DOHH2 (cell line): ENCODE results near the gene TMTC2.

Experiments used
- H3F3A ChIP-seq: fragments of 200-600 bp; sonication (generic), shearing (Covaris generic); 2 replicates; pipeline ENCODE4 v1.6.0; 2016; ENCODE audit warnings: antibody characterized with exemption, mild to moderate bottlenecking; ENCODE audit not compliant: control insufficient read depth, insufficient read depth
- H3K27ac ChIP-seq: fragments of 200-600 bp; sonication (generic); 2 replicates; pipeline ENCODE4 v1.5.1; 2014; ENCODE audit warnings: low read depth, mild to moderate bottlenecking, low read length, moderate library complexity
- H3K27me3 ChIP-seq: fragments of 200-600 bp; sonication (generic); 2 replicates; pipeline ENCODE4 v1.6.1; 2014; ENCODE audit warnings: mild to moderate bottlenecking, low read length, mixed read lengths; ENCODE audit not compliant: control insufficient read depth
- H3K36me3 ChIP-seq: fragments of 200-600 bp; sonication (generic); 2 replicates; pipeline ENCODE4 v1.6.1; 2014; ENCODE audit warnings: mild to moderate bottlenecking, low read length, moderate library complexity, mixed read lengths; ENCODE audit not compliant: control insufficient read depth
- H3K4me1 ChIP-seq: fragments of 200-600 bp; sonication (generic); 2 replicates; pipeline ENCODE4 v1.6.1; 2014; ENCODE audit warnings: mild to moderate bottlenecking, low read length, mixed read lengths; ENCODE audit not compliant: control insufficient read depth
- H3K4me2 ChIP-seq: fragments of 200-600 bp; sonication (generic); 2 replicates; pipeline ENCODE4 v1.6.0; 2014; ENCODE audit warnings: mild to moderate bottlenecking, low read length, moderate library complexity
- H3K4me3 ChIP-seq: fragments of 200-600 bp; sonication (generic); 2 replicates; pipeline ENCODE4 v1.5.1; 2014; ENCODE audit warnings: mild to moderate bottlenecking, low read length, mixed read lengths
- H3K79me2 ChIP-seq: fragments of 200-600 bp; sonication (generic); 2 replicates; pipeline ENCODE4 v1.6.1; 2014; ENCODE audit warnings: mild to moderate bottlenecking, low read length, mixed read lengths; ENCODE audit not compliant: control insufficient read depth
- H3K9me2 ChIP-seq: fragments of 200-600 bp; sonication (generic); replicated peaks from 2 replicates; pipeline ENCODE4 v1.6.1; 2014; ENCODE audit warnings: mild to moderate bottlenecking, low read length, mixed read lengths; ENCODE audit not compliant: control insufficient read depth
- H3K9me3 ChIP-seq: fragments of 200-600 bp; sonication (generic); 2 replicates; pipeline ENCODE4 v1.6.1; 2014; ENCODE audit warnings: antibody characterized with exemption, low read length, mixed read lengths; ENCODE audit not compliant: control insufficient read depth, insufficient read depth
- H4K20me1 ChIP-seq: fragments of 200-600 bp; sonication (generic); 2 replicates; pipeline ENCODE4 v1.6.0; 2014; ENCODE audit warnings: low read depth, mild to moderate bottlenecking, antibody characterized with exemption, low read length, moderate library complexity; ENCODE audit not compliant: control insufficient read depth, insufficient read depth
- CTCF ChIP-seq: fragments of 200-600 bp; sonication (generic); IDR thresholded peaks from one replicate; pipeline ENCODE4 v1.5.1; 2014; ENCODE audit warnings: antibody characterized with exemption, mild to moderate bottlenecking, low read depth, low read length; ENCODE audit not compliant: poor library complexity, severe bottlenecking
- EZH2phosphoT487 ChIP-seq: fragments of 200-600 bp; sonication (generic); IDR thresholded peaks from 2 replicates; pipeline ENCODE4 v1.6.1; 2017; ENCODE audit warnings: borderline replicate concordance, mild to moderate bottlenecking, antibody characterized with exemption, low read length, moderate library complexity, mixed read lengths

Gene TMTC2

GRCh38 chr12:82710741-82711140 lies 24.0 kb downstream of the TMTC2 start:
- no peak overlapping the region for H3K4me2 ChIP-seq
- no peaks in the 10 kb centered on the region for H3F3A ChIP-seq
- H3K27ac ChIP-seq: no peak overlapping the region
- H3K4me3 ChIP-seq: no peak overlapping the region
- H3K27me3 ChIP-seq: no peaks in the 10 kb centered on the region
- no peaks in the 10 kb centered on the region for H3K4me1 ChIP-seq
- no peaks in the 10 kb centered on the region for H4K20me1 ChIP-seq
- no peak for TF ChIP-seq CTCF
- TF ChIP-seq EZH2phosphoT487: no peak
- no peaks in the 10 kb centered on the region for H3K9me3 ChIP-seq
- H3K9me2 ChIP-seq: no peaks in the 10 kb centered on the region
- no peaks in the 10 kb centered on the region for H3K79me2 ChIP-seq
- H3K36me3 ChIP-seq: no peaks in the 10 kb centered on the region

- H4K20me1 ChIP-seq: no peaks in the 10 kb centered on the region
- H3K4me3 ChIP-seq: no peak overlapping the region
- H3K36me3 ChIP-seq: no peaks in the 10 kb centered on the region
- no peak overlapping the region for H3K4me2 ChIP-seq
- no peaks in the 10 kb centered on the region for H3K27me3 ChIP-seq
- no peaks in the 10 kb centered on the region for H3K9me3 ChIP-seq
- no peaks in the 10 kb centered on the region for H3K4me1 ChIP-seq
- H3F3A ChIP-seq: no peaks in the 10 kb centered on the region
- no peaks in the 10 kb centered on the region for H3K79me2 ChIP-seq
- no peaks in the 10 kb centered on the region for H3K9me2 ChIP-seq
- no peak for TF ChIP-seq EZH2phosphoT487
- no peak for TF ChIP-seq CTCF
- H3K27ac ChIP-seq: no peak overlapping the region
Observed at GRCh38 chr12:82714427-82714826, 27.7 kb downstream of the TMTC2 start.

- Histone ChIP-seq H3K4me2 (no peak overlapping the region), H3K79me2 (no peaks in the 10 kb centered on the region), H3K27ac (no peak overlapping the region), H3K36me3 (no peaks in the 10 kb centered on the region), H3K27me3 (no peaks in the 10 kb centered on the region), H3K9me3 (no peaks in the 10 kb centered on the region), H4K20me1 (no peaks in the 10 kb centered on the region), H3K4me1 (no peaks in the 10 kb centered on the region), H3K4me3 (no peak overlapping the region), H3K9me2 (no peaks in the 10 kb centered on the region), H3F3A (no peaks in the 10 kb centered on the region)
- TF ChIP-seq CTCF: no peak
- no peak for TF ChIP-seq EZH2phosphoT487
Observed at GRCh38 chr12:82721726-82722125, 35.0 kb downstream of the TMTC2 start.

GRCh38 chr12:82723093-82723492 lies 36.4 kb downstream of the TMTC2 start:
- no peak for TF ChIP-seq EZH2phosphoT487
- no peak for TF ChIP-seq CTCF

More at GRCh38 chr12:82723093-82723492, 36.4 kb downstream of the TMTC2 start:
- no peaks in the 10 kb centered on the region for H4K20me1 ChIP-seq
- H3K4me2 ChIP-seq: no peak overlapping the region
- no peaks in the 10 kb centered on the region for H3K9me3 ChIP-seq
- no peaks in the 10 kb centered on the region for H3K4me1 ChIP-seq
- no peak overlapping the region for H3K27ac ChIP-seq
- H3K9me2 ChIP-seq: no peaks in the 10 kb centered on the region
- no peaks in the 10 kb centered on the region for H3K79me2 ChIP-seq
- no peaks in the 10 kb centered on the region for H3F3A ChIP-seq
- H3K36me3 ChIP-seq: no peaks in the 10 kb centered on the region
- H3K27me3 ChIP-seq: no peaks in the 10 kb centered on the region
- no peak overlapping the region for H3K4me3 ChIP-seq
